Activated CD8-positive, alpha-beta T cell treated with anti-CD3 and anti-CD28 coated beads, Interleukin-2, amount 10 ng/mL, durations not matched to agents 7 days and 5 days (primary cell): ENCODE data around the gene PLA2G10. TPM values are rescaled to one million over a fixed set of nuclear protein-coding genes. Genes with fewer than 3 reads are reported as not detected.

ENCODE experiments used
- ATAC-seq: fragments of 150-1000 bp; cut with Tn5 transposase; one replicate; pipeline ENCODE4 v1.10.0; 2021; ENCODE audit warnings: moderate library complexity
- CTCF ChIA-PET: fragments of 350-600 bp; sonication (Branson Sonifier 250); formaldehyde crosslinking; loops from one replicate; lab custom pipeline; 2021; ENCODE audit warnings: antibody characterized with exemption; lab: Charles Lee
- POLR2A ChIA-PET: fragments of 350-600 bp; sonication (Branson Sonifier 250); formaldehyde crosslinking; loops from one replicate; lab custom pipeline; 2021; ENCODE audit warnings: antibody characterized with exemption; lab: Charles Lee
- DNase-seq: peaks from one replicate; pipeline ENCODE4 v3.0.0-alpha.2; 2020
- H3K27ac Mint-ChIP-seq: one replicate; pipeline ENCODE4 v1.8.0; 2021; ENCODE audit warnings: mild to moderate bottlenecking, mixed read lengths
- H3K27me3 Mint-ChIP-seq: one replicate; pipeline ENCODE4 v1.8.0; 2021; ENCODE audit warnings: low read depth, mixed read lengths
- H3K36me3 Mint-ChIP-seq: one replicate; pipeline ENCODE4 v1.8.0; 2021; ENCODE audit warnings: low read depth, mixed read lengths
- H3K4me1 Mint-ChIP-seq: one replicate; pipeline ENCODE4 v1.8.0; 2021; ENCODE audit warnings: low read depth, mixed read lengths
- H3K4me3 Mint-ChIP-seq: one replicate; pipeline ENCODE4 v1.8.0; 2021; ENCODE audit warnings: mild to moderate bottlenecking, mixed read lengths
- H3K9me3 Mint-ChIP-seq: one replicate; pipeline ENCODE4 v1.8.0; 2022; ENCODE audit warnings: mixed read lengths; ENCODE audit not compliant: insufficient read depth
- total RNA-seq, 2 experiments: library from RNA; stranded (reverse); gene quantifications; one replicate each; pipeline ENCODE4 v1.2.3, GENCODE V29; 2021

PLA2G10 gene
- total RNA-seq, 2 experiments from 2014 or later, result not detected

- DNase-seq (peak; percentile 98), ATAC-seq (peak; percentile 56)
- ChIA-PET POLR2A (interaction anchor here (0.7 to 1.6 kb wide), 10 partner anchors 9 to 464 kb away, joined by 3 to 6 read pairs (median 3); partner anchors contain the start of gene RRN3), CTCF (interaction anchor here (1.3 kb wide), 1 partner anchor 711 kb away, joined by 3 read pairs; the partner anchor contains the start of gene ERCC4)
- Mint-ChIP-seq H3K9me3 (no peaks in the 10 kb centered on the region), H3K27me3 (no peaks in the 10 kb centered on the region), H3K36me3 (peaks cover 35% of the 10 kb centered on the region), H3K4me3 (peak within 1 kb of the TSS; percentile 85), H3K27ac (peak within 1 kb of the TSS; percentile 97), H3K4me1 (peaks cover 60% of the 10 kb centered on the region)
Measured at GRCh38 chr16:14629919-14630619, 64.0 kb downstream of the PLA2G10 start, which contains the start of gene PARN. TSS of gene PARN (minus strand) at chr16:14630260. CDS start at chr16:14630125, 135 bp downstream.

- peaks cover 57% of the 10 kb centered on the region for H3K4me1 Mint-ChIP-seq
- DNase-seq, result no peak
- H3K36me3 Mint-ChIP-seq, result peaks cover 36% of the 10 kb centered on the region
- ChIA-PET POLR2A (interaction anchor here (0.9 to 1.6 kb wide), 5 partner anchors 14 to 443 kb away, joined by 3 read pairs; no protein-coding TSS in a partner anchor), CTCF (no interaction called here)
- no peaks in the 10 kb centered on the region for H3K9me3 Mint-ChIP-seq
- ATAC-seq, result no peak
- peak overlapping the region; percentile 85 for H3K4me3 Mint-ChIP-seq
- H3K27me3 Mint-ChIP-seq, result no peaks in the 10 kb centered on the region
- peak overlapping the region; percentile 97 for H3K27ac Mint-ChIP-seq
Measured at GRCh38 chr16:14629612-14629918, 64.5 kb downstream of the PLA2G10 start.

GRCh38 chr16:14628806-14629611 lies 65.1 kb downstream of the PLA2G10 start:
- Mint-ChIP-seq H3K27me3 (no peaks in the 10 kb centered on the region), H3K36me3 (peaks cover 37% of the 10 kb centered on the region), H3K4me1 (peaks cover 54% of the 10 kb centered on the region), H3K4me3 (peak overlapping the region; percentile 85), H3K9me3 (no peaks in the 10 kb centered on the region), H3K27ac (peak overlapping the region; percentile 97)
- POLR2A ChIA-PET, result interaction anchor here (1.4 to 1.6 kb wide), 4 partner anchors 15 to 38 kb away, joined by 3 read pairs; no protein-coding TSS in a partner anchor
- CTCF ChIA-PET, result interaction anchor here (0.8 to 1.2 kb wide), 2 partner anchors 706 to 709 kb away, joined by 3 read pairs; partner anchors contain the start of gene ERCC4
- ATAC-seq, result no peak
- peak; percentile 43 for DNase-seq

GRCh38 chr16:14627078-14627477 lies 67.0 kb downstream of the PLA2G10 start:
- Mint-ChIP-seq H3K27me3 (no peaks in the 10 kb centered on the region), H3K4me1 (peaks cover 50% of the 10 kb centered on the region), H3K9me3 (no peaks in the 10 kb centered on the region), H3K36me3 (peaks cover 43% of the 10 kb centered on the region), H3K4me3 (no peak overlapping the region), H3K27ac (no peak overlapping the region)
- ChIA-PET CTCF (no interaction called here), POLR2A (no interaction called here)
- ATAC-seq (no peak), DNase-seq (no peak)

Other genes starting within 250 kb of the PLA2G10 start
- gene PARN, start 64.0 kb downstream of the PLA2G10 start, total RNA-seq, result 10 to 100 TPM; 36.4 to 40.0 TPM
- 10 to 100 TPM; 65.1 to 65.7 TPM for gene BFAR, start 61.4 kb downstream of the PLA2G10 start, total RNA-seq
- gene NPIPA3, start 9.1 kb upstream of the PLA2G10 start, total RNA-seq, result 1 to 10 TPM; 2.6 to 3.7 TPM
- 1 to 10 TPM; 3.2 to 3.9 TPM for gene NPIPA2, start 48.2 kb upstream of the PLA2G10 start, total RNA-seq
- gene NOMO1, start 139.4 kb upstream of the PLA2G10 start, total RNA-seq, result 10 to 100 TPM; 37.3 to 43.4 TPM
- 10 to 100 TPM; 91.5 to 94.3 TPM for gene NPIPA1, start 243.1 kb upstream of the PLA2G10 start, total RNA-seq